Heart right ventricle (tissue), 16 donors: ENCODE measurements around the gene COL4A2. TPM values are rescaled to one million over a fixed set of nuclear protein-coding genes. Genes with fewer than 3 reads are reported as not detected.
A peak's percentile ranks its signal among the peaks of the same experiment; 100 is the strongest.

Experiments
- ATAC-seq, 8 donors: fragments of 200-7000 bp; cut with Tn5 transposase; one replicate each; pipeline ENCODE4 v1.9.1; 2020; ENCODE audit warnings: mild to moderate bottlenecking in 8 of 8, moderate library complexity in 8 of 8, moderate number of reproducible peaks in 1 of 8
- DNase-seq, 2 donors: peaks; one replicate each; pipeline ENCODE4 v3.0.0-alpha.2; 2020
- H3K27ac ChIP-seq, 10 donors: fragments of 200-600 bp; sonication (generic) in 2 of 10; one replicate each; pipeline versions ENCODE4 v1.5.0 to v1.8.0; 2020 to 2022; ENCODE audit warnings: mild to moderate bottlenecking in 3 of 10
- H3K27me3 ChIP-seq, 7 donors: fragments of 200-600 bp; one replicate each; pipeline ENCODE4 v1.8.0; 2021 to 2022; ENCODE audit warnings: mild to moderate bottlenecking in 2 of 7
- H3K36me3 ChIP-seq, 9 donors: fragments of 200-600 bp; sonication (generic) in 1 of 9; one replicate each; pipeline versions ENCODE4 v1.5.0 to v1.8.0; 2020 to 2022; ENCODE audit warnings: mild to moderate bottlenecking in 2 of 9
- H3K4me1 ChIP-seq, 9 donors: fragments of 200-600 bp; sonication (generic) in 1 of 9; one replicate each; pipeline versions ENCODE4 v1.5.0 to v1.8.0; 2020 to 2022; ENCODE audit warnings: mild to moderate bottlenecking in 4 of 9
- H3K4me3 ChIP-seq, 10 donors: fragments of 200-600 bp; sonication (generic) in 2 of 10; one replicate each; pipeline versions ENCODE4 v1.5.0 to v1.8.0; 2020 to 2022; ENCODE audit warnings: mild to moderate bottlenecking in 7 of 10, moderate library complexity in 2 of 10
- H3K9me3 ChIP-seq, 11 donors: fragments of 200-600 bp in 10 of 11; sonication (generic) in 2 of 11; one replicate each; pipeline versions ENCODE4 v1.5.0 to v1.8.0; 2013 to 2022; ENCODE audit warnings: mild to moderate bottlenecking in 2 of 11, control low read depth in 1 of 11, moderate library complexity in 1 of 11
- CTCF ChIP-seq, 9 donors: fragments of 200-600 bp; sonication (generic) in 2 of 9; IDR thresholded peaks; one replicate each; pipeline versions ENCODE4 v1.5.0 to v1.8.0; 2021 to 2022; ENCODE audit warnings: antibody characterized with exemption in 9 of 9, mild to moderate bottlenecking in 5 of 9, moderate library complexity in 1 of 9
- WGBS, 2 donors: extraction: QIAGEN DNeasy Blood & Tissue Kit; methylation state at CpG; one replicate each; pipeline ENCODE4 v1.1.7; 2013; ENCODE audit warnings: inconsistent platforms in 1 of 2; 5-methylcytosine and 5-hydroxymethylcytosine counted together
- intact Hi-C, 10 donors: fragments of 100-400 bp; cut with DNase I; formaldehyde crosslinking; loops; one replicate each; pipeline versions ENCODE4 v1.11.1 to v1.14.2; 2022
- polyA plus RNA-seq, 2 donors: library from polyadenylated mRNA; stranded (reverse); fragments of 200-250 nt; gene quantifications; one replicate each; pipeline ENCODE4 v1.2.3, GENCODE V29; 2013
- total RNA-seq, 10 donors: library from RNA; stranded (reverse); fragmentation: NEBNext Ultra II Directional in 3 of 10; extraction: Animal tissue kit (Norgen Biotek cat#: 25700) in 3 of 10; gene quantifications; one replicate each; pipeline versions ENCODE4 v1.2.1 to v1.2.4, GENCODE V29; 2021 to 2023
- donor health status: Arrhythmogenic right ventricular cardiomyopathy.
- donor health status: ischemic (EF 13 %, LVEDD 7.1; RV severe dilation, severe dysfunction).
- donor health status: healthy with polysubstance abuse.
- donor health status: DM: no; HTN: yes; CAD: no.
- donor health status: DM: no; HTN: no; CAD: no.
- donor health status: ischemic (EF 25% LVEDD 6.9; RV normal size, moderate dysfunction).
- donor health status: ischemic (EF 25% LVEDD 5.7; RV mildly dilated, moderate dysfunction).
- donor health status: healthy.
- donor health status: DM: yes; HTN: yes; CAD: no.
- donor health status: Ischemic cardiomyopathy.
- donor health status: ischemic (EF 35%, LVEDD 5.7; RV mildly dilated, moderate dysfunction).
- donor health status: nonischemic (EF 11% LVEDD 7.7; RV severe dilation, severe dysfunction).
- donor health status: DM: yes; HTN: yes; CAD: no.
- donor health status: PGD.
- donor health status: ischemic (EF 29% LVEDD 5.4; RV normal size, mild dysfunction).
- donor health status: nonischemic (EF 23%, LVEDD 6.1; RV moderate dilation, normal function).

Gene COL4A2
- total and polyA plus RNA-seq, 12 donors = 81.7 to 301 (median 128) TPM

DNA sequence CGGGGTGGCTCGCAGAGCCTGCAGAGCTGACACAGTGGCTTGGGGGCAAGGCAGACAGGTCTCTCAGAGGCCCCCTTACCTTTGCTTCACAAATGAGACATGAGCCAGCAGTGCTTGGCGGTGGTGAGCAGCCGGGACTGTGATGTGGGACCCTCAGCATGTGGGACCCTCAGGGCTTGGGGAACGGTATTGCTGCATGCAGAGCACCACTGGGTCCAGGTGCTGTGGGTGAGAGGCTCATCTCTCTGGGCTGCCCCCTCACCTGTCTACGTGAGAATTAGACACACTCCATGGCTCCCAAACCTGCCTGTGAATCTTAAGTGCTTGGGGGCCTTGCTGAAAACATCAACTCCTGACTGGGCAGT, 106.6 kb downstream of the COL4A2 start:
- Histone ChIP-seq H3K9me3 (no peaks in the 10 kb centered on the region), H3K27me3 (peaks cover 0 to 6% (median 0%) of the 10 kb centered on the region in 7 donors), H3K27ac (peak overlapping the region in 9 of 10 donors; percentile 81 to 93 (median 85)), H3K36me3 (peaks cover 0 to 14% (median 0%) of the 10 kb centered on the region in 9 donors), H3K4me1 (peaks cover 64 to 98% (median 90%) of the 10 kb centered on the region in 9 donors), H3K4me3 (no peak overlapping the region)
- intact Hi-C loops = loop anchor here in 9 of 10 donors (2.0 to 10.0 kb wide), 13 partner anchors 36 to 193 kb away; partner anchors contain the start of genes COL4A1 (in 5 of the 9) and COL4A2 (in 5 of the 9)
- WGBS, 2 donors = 77 to 90% methylated on average over 6 of the region's 6 CpGs
- DNase-seq (no peak), ATAC-seq (no peak)
- TF ChIP-seq CTCF (IDR thresholded peaks at IDR 0.05) = no peak

GRCh38 chr13:110414283-110414682, 107.2 kb downstream of the COL4A2 start:
- no peaks in the 10 kb centered on the region for H3K9me3 ChIP-seq
- peak in 1 of 2 donors; percentile 4 for DNase-seq
- no peak for ATAC-seq
- no peak overlapping the region for H3K4me3 ChIP-seq
- H3K27me3 ChIP-seq = peaks cover 0 to 7% (median 0%) of the 10 kb centered on the region in 7 donors
- 65 to 71% methylated on average over 7 of the region's 7 CpGs for WGBS, 2 donors
- TF ChIP-seq CTCF (IDR thresholded peaks at IDR 0.05) = no peak
- intact Hi-C loops = loop anchor here in 7 of 10 donors (5.0 to 10.0 kb wide), 10 partner anchors 37 to 192 kb away; partner anchors contain the start of genes COL4A1 (in 4 of the 7) and COL4A2 (in 4 of the 7)
- peaks cover 0 to 16% (median 0%) of the 10 kb centered on the region in 9 donors for H3K36me3 ChIP-seq
- H3K4me1 ChIP-seq = peaks cover 63 to 100% (median 90%) of the 10 kb centered on the region in 9 donors
- H3K27ac ChIP-seq = peak overlapping the region in 9 of 10 donors; percentile 5 to 93 (median 85)

GRCh38 chr13:110414931-110415330, 107.8 kb downstream of the COL4A2 start:
- Histone ChIP-seq H3K27ac (peak overlapping the region in 9 of 10 donors; percentile 5 to 93 (median 85)), H3K4me3 (no peak overlapping the region), H3K27me3 (peaks cover 0 to 13% (median 0%) of the 10 kb centered on the region in 7 donors), H3K4me1 (peaks cover 66 to 100% (median 91%) of the 10 kb centered on the region in 9 donors), H3K36me3 (peaks cover 0 to 23% (median 0%) of the 10 kb centered on the region in 9 donors), H3K9me3 (no peaks in the 10 kb centered on the region)
- 50 to 60% methylated on average over 2 of the region's 2 CpGs for WGBS, 2 donors
- ATAC-seq (no peak), DNase-seq (no peak)
- intact Hi-C loops = loop anchor here in 8 of 10 donors (5.0 to 10.0 kb wide), 10 partner anchors 38 to 193 kb away; partner anchors contain the start of genes COL4A1 (in 4 of the 8) and COL4A2 (in 4 of the 8)
- no peak for TF ChIP-seq CTCF (IDR thresholded peaks at IDR 0.05)

GRCh38 chr13:110415669-110416068, 108.6 kb downstream of the COL4A2 start:
- 73 to 81% methylated on average over 8 of the region's 8 CpGs for WGBS, 2 donors
- intact Hi-C loops = loop anchor here in 4 of 10 donors (5.0 to 10.0 kb wide), 5 partner anchors 71 to 193 kb away; no protein-coding TSS in a partner anchor
- peaks cover 0 to 19% (median 0%) of the 10 kb centered on the region in 7 donors for H3K27me3 ChIP-seq
- no peak overlapping the region for H3K4me3 ChIP-seq
- ATAC-seq = peak in 4 of 8 donors; percentile 7 to 42 (median 14)
- peak overlapping the region; percentile 5 to 93 (median 84) for H3K27ac ChIP-seq
- DNase-seq = peak in 1 of 2 donors; percentile 34
- no peaks in the 10 kb centered on the region for H3K9me3 ChIP-seq
- TF ChIP-seq CTCF (IDR thresholded peaks at IDR 0.05) = peak in 2 of 9 donors; percentile 14 to 16
- peaks cover 0 to 23% (median 0%) of the 10 kb centered on the region in 9 donors for H3K36me3 ChIP-seq
- H3K4me1 ChIP-seq = peaks cover 66 to 100% (median 89%) of the 10 kb centered on the region in 9 donors
